ENCODE data around the gene UAP1L1. TPM values are rescaled to one million over a fixed set of nuclear protein-coding genes. Genes with fewer than 3 reads are reported as not detected.

UAP1L1 gene
- total and polyA plus RNA-seq, 3 donors from 2014 or later, result 6.9 to 10.1 (median 7.2) TPM

DNA sequence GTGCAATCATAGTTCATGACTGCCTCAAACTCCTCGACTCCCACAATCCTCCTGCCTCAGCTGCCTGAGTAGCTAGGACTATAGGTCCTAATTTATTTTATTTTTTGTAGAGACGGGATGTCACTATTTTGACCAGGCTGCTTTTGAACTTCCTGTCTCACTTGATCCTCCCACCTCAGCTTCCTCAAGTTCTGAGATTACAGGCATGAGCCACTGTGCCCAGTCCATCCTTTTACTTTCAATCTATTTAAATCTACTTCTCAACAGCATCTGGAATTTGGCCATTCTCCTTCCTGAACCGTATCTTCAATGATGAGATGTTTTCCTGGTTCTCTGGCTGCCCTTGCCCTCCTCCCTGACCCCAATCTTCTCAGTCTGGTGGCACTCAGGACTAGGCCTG is 49.5 kb downstream of the UAP1L1 start:
- no peak for TF ChIP-seq POLR2A (IDR thresholded peaks at IDR 0.05)
- TF ChIP-seq, protein P1, sequence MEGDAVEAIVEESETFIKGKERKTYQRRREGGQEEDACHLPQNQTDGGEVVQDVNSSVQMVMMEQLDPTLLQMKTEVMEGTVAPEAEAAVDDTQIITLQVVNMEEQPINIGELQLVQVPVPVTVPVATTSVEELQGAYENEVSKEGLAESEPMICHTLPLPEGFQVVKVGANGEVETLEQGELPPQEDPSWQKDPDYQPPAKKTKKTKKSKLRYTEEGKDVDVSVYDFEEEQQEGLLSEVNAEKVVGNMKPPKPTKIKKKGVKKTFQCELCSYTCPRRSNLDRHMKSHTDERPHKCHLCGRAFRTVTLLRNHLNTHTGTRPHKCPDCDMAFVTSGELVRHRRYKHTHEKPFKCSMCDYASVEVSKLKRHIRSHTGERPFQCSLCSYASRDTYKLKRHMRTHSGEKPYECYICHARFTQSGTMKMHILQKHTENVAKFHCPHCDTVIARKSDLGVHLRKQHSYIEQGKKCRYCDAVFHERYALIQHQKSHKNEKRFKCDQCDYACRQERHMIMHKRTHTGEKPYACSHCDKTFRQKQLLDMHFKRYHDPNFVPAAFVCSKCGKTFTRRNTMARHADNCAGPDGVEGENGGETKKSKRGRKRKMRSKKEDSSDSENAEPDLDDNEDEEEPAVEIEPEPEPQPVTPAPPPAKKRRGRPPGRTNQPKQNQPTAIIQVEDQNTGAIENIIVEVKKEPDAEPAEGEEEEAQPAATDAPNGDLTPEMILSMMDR (IDR thresholded peaks at IDR 0.05), result no peak
- Histone ChIP-seq H3K9me3 (no peaks in the 10 kb centered on the region), H3K27me3 (no peaks in the 10 kb centered on the region), H3K27ac (peak overlapping the region in 1 of 2 donors; percentile 45), H3K4me1 (peaks cover 19% of the 10 kb centered on the region), H3K36me3 (ENCODE audit: low read depth, missing control alignments) (no peaks in the 10 kb centered on the region), H3K4me3 (no peak overlapping the region)
- intact Hi-C loops (cut with DNase I; ENCODE audit: low total_unique reads), result no loop called here
- DNase-seq, result no peak
- 39 to 42% methylated on average over 3 of the region's 3 CpGs for WGBS, 2 donors

DNA sequence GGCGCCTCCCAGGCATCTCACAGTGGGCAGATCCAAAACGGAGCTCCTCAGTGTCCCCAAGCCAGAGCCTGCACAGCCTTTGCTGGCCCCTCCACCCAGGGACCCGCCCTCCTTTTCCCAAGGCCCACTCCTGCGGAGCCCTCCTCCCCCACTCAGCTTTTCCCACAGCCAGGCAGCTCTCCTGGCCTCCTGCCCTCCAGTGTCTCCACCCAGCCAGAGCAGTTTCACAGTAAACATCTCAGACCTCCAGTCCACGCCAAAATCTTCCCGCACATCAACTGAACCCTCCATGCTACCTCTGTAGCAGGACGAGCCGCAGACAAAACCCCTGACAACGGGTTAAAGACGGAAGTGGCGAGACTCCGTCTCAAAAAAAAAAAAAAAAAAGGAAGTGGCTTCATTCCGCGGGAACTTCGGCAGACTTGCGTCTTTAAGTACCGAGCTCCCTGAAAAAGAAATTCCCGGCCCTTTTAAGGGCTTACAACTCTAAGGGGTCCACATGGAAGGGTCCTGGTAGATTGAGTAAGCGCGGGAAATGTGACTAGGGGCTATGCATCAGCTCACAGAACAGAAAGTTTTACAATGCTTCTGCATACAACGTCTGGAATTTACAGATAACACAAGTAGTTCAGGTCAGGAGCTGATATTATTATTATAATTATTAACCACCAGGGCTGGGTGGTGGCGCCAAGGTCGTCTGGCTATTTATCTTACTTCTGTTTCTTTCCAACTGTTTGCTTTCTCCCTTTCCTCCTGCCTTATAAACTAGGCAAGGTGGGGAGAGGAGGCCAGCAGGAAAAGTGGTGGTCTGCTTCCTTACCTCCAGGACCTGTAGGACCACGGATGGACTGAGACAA is 50.2 kb downstream of the UAP1L1 start:
- Histone ChIP-seq H3K27me3 (no peaks in the 10 kb centered on the region), H3K9me3 (no peaks in the 10 kb centered on the region), H3K4me3 (peak overlapping the region in 1 of 2 donors; percentile 72), H3K27ac (peak overlapping the region in 1 of 2 donors; percentile 45), H3K36me3 (ENCODE audit: low read depth, missing control alignments) (no peaks in the 10 kb centered on the region), H3K4me1 (peaks cover 19% of the 10 kb centered on the region)
- WGBS, 2 donors, result 14 to 24% methylated on average over 24 of the region's 24 CpGs
- intact Hi-C loops (cut with DNase I; ENCODE audit: low total_unique reads), result no loop called here
- no peak for TF ChIP-seq POLR2A (IDR thresholded peaks at IDR 0.05)
- TF ChIP-seq, protein P1 (IDR thresholded peaks at IDR 0.05), result no peak
- peak; percentile 49 for DNase-seq

DNA sequence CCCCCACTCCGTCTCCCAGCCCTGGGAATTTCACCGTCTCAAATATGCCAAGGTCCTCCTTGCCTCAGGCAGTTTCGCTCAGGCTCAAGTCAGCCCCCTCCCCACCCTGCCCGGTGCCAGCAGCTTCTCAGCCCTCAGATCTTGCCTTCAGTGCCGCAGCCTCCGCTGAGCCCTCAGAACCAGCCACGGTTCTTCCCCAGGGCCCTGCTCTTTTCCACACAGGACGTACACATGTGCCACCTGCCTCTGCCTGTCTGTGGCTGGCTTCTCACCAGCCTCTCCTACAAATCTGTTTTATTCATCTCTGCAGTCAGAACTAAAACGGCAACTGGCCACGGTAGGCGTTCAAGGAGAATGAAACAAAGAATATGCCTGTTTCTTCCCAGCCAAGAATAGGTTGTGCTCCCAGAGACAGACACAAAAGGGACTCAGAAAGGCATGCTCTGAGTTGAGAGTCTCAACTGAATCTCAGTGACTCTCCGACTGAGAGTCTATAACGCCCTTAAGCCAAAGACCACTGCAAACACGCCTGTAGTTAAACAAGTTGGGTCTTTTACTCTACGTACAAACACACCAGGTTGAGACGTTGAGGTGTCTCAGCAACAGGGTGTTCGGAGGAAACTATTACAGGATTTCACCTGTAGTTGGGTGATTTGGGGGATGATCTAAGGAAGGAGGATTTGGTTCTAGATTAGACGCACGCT is 51.0 kb downstream of the UAP1L1 start:
- H3K27me3 ChIP-seq, result no peaks in the 10 kb centered on the region
- intact Hi-C loops (cut with DNase I; ENCODE audit: low total_unique reads), result no loop called here
- WGBS, 2 donors, result 50 to 53% methylated on average over 19 of the region's 19 CpGs
- TF ChIP-seq, protein P1 (IDR thresholded peaks at IDR 0.05), result no peak
- no peak for TF ChIP-seq POLR2A (IDR thresholded peaks at IDR 0.05)
- DNase-seq, result no peak
- peak overlapping the region; percentile 72 to 84 for H3K4me3 ChIP-seq
- H3K4me1 ChIP-seq, result peaks cover 19% of the 10 kb centered on the region
- no peaks in the 10 kb centered on the region for H3K9me3 ChIP-seq
- H3K36me3 ChIP-seq (ENCODE audit: low read depth, missing control alignments), result no peaks in the 10 kb centered on the region
- H3K27ac ChIP-seq, result peak overlapping the region in 1 of 2 donors; percentile 45

DNA sequence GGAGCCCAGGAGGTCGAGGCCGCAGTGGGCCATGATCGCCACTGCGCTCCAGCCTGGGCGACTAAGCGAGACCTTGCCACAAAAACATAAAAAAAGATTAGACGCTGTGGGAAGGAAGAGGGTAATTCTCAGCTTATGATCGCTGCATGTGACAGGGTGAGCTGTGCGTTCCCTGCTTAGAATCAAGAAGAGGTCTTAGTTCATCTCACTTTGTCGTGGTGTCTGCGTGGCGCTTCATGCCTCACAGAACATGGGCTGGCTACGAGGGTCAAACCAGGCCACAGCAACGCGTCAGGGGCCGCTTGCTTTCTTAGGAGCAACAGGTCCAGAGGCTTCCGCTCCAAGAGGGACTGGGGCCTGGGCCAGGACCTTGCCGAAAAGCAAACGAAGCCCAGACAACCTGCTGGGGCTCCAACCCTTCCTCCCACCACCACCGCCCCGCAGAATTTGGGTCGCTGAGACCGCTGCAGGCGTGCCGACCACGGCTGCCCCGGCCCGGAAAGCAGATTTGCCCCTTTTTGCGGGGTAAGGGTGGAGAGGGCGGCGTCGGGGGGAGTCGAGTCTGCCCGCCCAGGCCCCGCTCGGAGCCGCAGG is 51.6 kb downstream of the UAP1L1 start:
- intact Hi-C loops (cut with DNase I; ENCODE audit: low total_unique reads), result no loop called here

More for the DNA sequence above, 51.6 kb downstream of the UAP1L1 start:
- no peak for TF ChIP-seq POLR2A (IDR thresholded peaks at IDR 0.05)
- TF ChIP-seq, protein P1 (IDR thresholded peaks at IDR 0.05), result no peak
- H3K27ac ChIP-seq, result peak overlapping the region; percentile 65 to 77
- no peaks in the 10 kb centered on the region for H3K9me3 ChIP-seq
- DNase-seq, result peak; percentile 51
- H3K4me3 ChIP-seq, result peak overlapping the region; percentile 72 to 84
- peaks cover 19% of the 10 kb centered on the region for H3K4me1 ChIP-seq
- no peaks in the 10 kb centered on the region for H3K27me3 ChIP-seq
- H3K36me3 ChIP-seq (ENCODE audit: low read depth, missing control alignments), result no peaks in the 10 kb centered on the region
- WGBS, 2 donors, result 28 to 29% methylated on average over 19 to 31 of the region's 37 CpGs

Data from testis (tissue), 3 donors.